Pancreas (tissue), 10 donors: ENCODE measurements around the gene SLMAP. TPM values are rescaled to one million over a fixed set of nuclear protein-coding genes. Genes with fewer than 3 reads are reported as not detected.
"Not testable (repeated sequence)": the region's sequence is repeated elsewhere in the genome, so short reads cannot be mapped to it uniquely, and the experiment has no call there.

ENCODE experiments used
- ATAC-seq, 4 donors: fragments of 200-7000 bp; cut with Tn5 transposase; one replicate each; pipeline versions ENCODE4 v1.8.0 to v1.9.1; 2020; ENCODE audit warnings: mild to moderate bottlenecking in 4 of 4, moderate library complexity in 4 of 4
- DNase-seq, 6 donors: peaks; one replicate each; pipeline ENCODE4 v3.0.0-alpha.2; 2020
- FAIRE-seq: peaks from 2 replicates; lab custom pipeline; 2012; peaks lifted over from hg19 to GRCh38; lab: Jason Lieb, UNC
- H3K27ac ChIP-seq, 4 donors: fragments of 200-600 bp; sonication (generic); 1 replicate in 3 of 4; 2 replicates in 1 of 4; pipeline versions ENCODE4 v1.5.0 to v1.8.0; 2020
- H3K27me3 ChIP-seq, 4 donors: fragments of 200-600 bp; one replicate each; pipeline ENCODE4 v1.8.0; 2021
- H3K36me3 ChIP-seq, 3 donors: fragments of 200-600 bp; sonication (generic) in 1 of 3; one replicate each; pipeline versions ENCODE4 v1.5.0 to v1.8.0; 2020 to 2021
- H3K4me1 ChIP-seq, 3 donors: fragments of 200-600 bp; one replicate each; pipeline ENCODE4 v1.8.0; 2021
- H3K4me3 ChIP-seq, 4 donors: fragments of 200-600 bp; sonication (generic) in 2 of 4; one replicate each; pipeline versions ENCODE4 v1.5.0 to v1.8.0; 2020 to 2021
- H3K9me3 ChIP-seq, 4 donors: fragments of 200-600 bp; one replicate each; pipeline ENCODE4 v1.8.0; 2021
- CTCF ChIP-seq, 4 donors: fragments of 200-600 bp; sonication (generic) in 3 of 4; IDR thresholded peaks; one replicate each; pipeline versions ENCODE4 v1.5.0 to v1.8.0; 2021; ENCODE audit warnings: antibody characterized with exemption in 4 of 4
- WGBS, 2 donors: extraction: QIAGEN DNeasy Blood & Tissue Kit; methylation state at CpG; one replicate each; pipeline ENCODE4 v1.1.7; 2013; 5-methylcytosine and 5-hydroxymethylcytosine counted together
- intact Hi-C, 3 donors: fragments of 100-400 bp; cut with DNase I; formaldehyde crosslinking; loops; one replicate each; pipeline versions ENCODE4 v1.11.1 to v1.14.2; 2022
- polyA plus RNA-seq, 2 donors: library from polyadenylated mRNA; stranded (reverse); fragments of 200-250 nt; gene quantifications; one replicate each; pipeline ENCODE4 v1.2.3, GENCODE V29; 2013
- total RNA-seq, 6 donors: library from RNA; stranded (reverse); fragmentation: NEBNext Ultra II Directional in 4 of 6; extraction: Animal tissue kit (Norgen Biotek cat#: 25700) in 4 of 6; gene quantifications; one replicate each; pipeline versions ENCODE4 v1.2.1 to v1.2.4, GENCODE V29; 2021 to 2023
- donor health status: healthy with polysubstance abuse.
- donor health status: DM: no; HTN: no; CAD: no; lungs with moderate emphysema.
- donor health status: DM: no; HTN: no; CAD: no.
- donor health status: control.
- donor health status: control.
- donor health status: Bipolar disorder and iron deficiency.
- donor health status: DM: yes; HTN: yes; CAD: no.
- donor health status: DM: no; HTN: no; CAD: no.
- donor health status: DM: no; HTN: no; CAD: no.
- donor health status: DM: yes; HTN: yes; CAD: no.

The SLMAP gene
- total and polyA plus RNA-seq, 8 donors = 9.0 to 39.6 (median 22.7) TPM

GRCh38 chr3:57862894-57863293, 106.8 kb downstream of the SLMAP start:
- no peak overlapping the region for H3K4me3 ChIP-seq
- no peaks in the 10 kb centered on the region for H3K4me1 ChIP-seq
- FAIRE-seq (no peak), ATAC-seq (no peak), DNase-seq (no peak)
- no peak for TF ChIP-seq CTCF (IDR thresholded peaks at IDR 0.05)
- no peaks in the 10 kb centered on the region for H3K9me3 ChIP-seq
- no peaks in the 10 kb centered on the region for H3K27me3 ChIP-seq
- H3K27ac ChIP-seq = no peak overlapping the region
- peaks cover 0 to 11% (median 0%) of the 10 kb centered on the region in 3 donors for H3K36me3 ChIP-seq
- intact Hi-C loops = no loop called here

GRCh38 chr3:57863380-57863779, 107.3 kb downstream of the SLMAP start:
- no peak for FAIRE-seq
- WGBS, 2 donors = 90 to 98% methylated on average over 2 of the region's 2 CpGs
- peaks cover 0 to 11% (median 0%) of the 10 kb centered on the region in 3 donors for H3K36me3 ChIP-seq

GRCh38 chr3:57864853-57865252, 108.7 kb downstream of the SLMAP start:
- FAIRE-seq = peak; percentile 37
- intact Hi-C loops = no loop called here
- WGBS, 2 donors = 7 to 14% methylated on average over 1 of the region's 1 CpG
- no peak for TF ChIP-seq CTCF (IDR thresholded peaks at IDR 0.05)
- Histone ChIP-seq H3K4me3 (no peak overlapping the region), H3K27me3 (no peaks in the 10 kb centered on the region), H3K9me3 (no peaks in the 10 kb centered on the region), H3K36me3 (peaks cover 0 to 15% (median 0%) of the 10 kb centered on the region in 3 donors), H3K4me1 (no peaks in the 10 kb centered on the region), H3K27ac (no peak overlapping the region)
- ATAC-seq = no peak
- no peak for DNase-seq

More at GRCh38 chr3:57863380-57863779, 107.3 kb downstream of the SLMAP start:
- H3K4me1 ChIP-seq = no peaks in the 10 kb centered on the region
- H3K27ac ChIP-seq = no peak overlapping the region
- ATAC-seq = no peak
- no peaks in the 10 kb centered on the region for H3K27me3 ChIP-seq
- intact Hi-C loops = no loop called here
- H3K9me3 ChIP-seq = no peaks in the 10 kb centered on the region
- no peak overlapping the region for H3K4me3 ChIP-seq
- DNase-seq = no peak
- no peak for TF ChIP-seq CTCF (IDR thresholded peaks at IDR 0.05)

- H3K27me3 ChIP-seq, intact Hi-C loops, H3K9me3 ChIP-seq, DNase-seq, FAIRE-seq, H3K4me1 ChIP-seq, ATAC-seq, H3K27ac ChIP-seq, H3K4me3 ChIP-seq: not testable (repeated sequence)
- peaks cover 0 to 15% (median 0%) of the 10 kb centered on the region in 3 donors for H3K36me3 ChIP-seq
- WGBS, 2 donors = 97 to 100% methylated on average over 1 of the region's 1 CpG
Measured at GRCh38 chr3:57869110-57869509, 113.0 kb downstream of the SLMAP start.

GRCh38 chr3:57872606-57873005, 116.5 kb downstream of the SLMAP start:
- H3K36me3 ChIP-seq = peaks cover 0 to 4% (median 0%) of the 10 kb centered on the region in 3 donors
- ATAC-seq (no peak), FAIRE-seq (no peak), DNase-seq (no peak)
- H3K27me3 ChIP-seq = no peaks in the 10 kb centered on the region
- no peak overlapping the region for H3K27ac ChIP-seq
- H3K9me3 ChIP-seq = no peaks in the 10 kb centered on the region
- TF ChIP-seq CTCF (IDR thresholded peaks at IDR 0.05) = no peak
- no peak overlapping the region for H3K4me3 ChIP-seq
- intact Hi-C loops = no loop called here
- no peaks in the 10 kb centered on the region for H3K4me1 ChIP-seq
- WGBS, 2 donors = 95 to 96% methylated on average over 4 of the region's 4 CpGs
